ENCODE data around the gene BATF. TPM values are rescaled to one million over a fixed set of nuclear protein-coding genes. Genes with fewer than 3 reads are reported as not detected.

Gene BATF
- total RNA-seq, 1 donor from 2014 or later = not detected

DNA sequence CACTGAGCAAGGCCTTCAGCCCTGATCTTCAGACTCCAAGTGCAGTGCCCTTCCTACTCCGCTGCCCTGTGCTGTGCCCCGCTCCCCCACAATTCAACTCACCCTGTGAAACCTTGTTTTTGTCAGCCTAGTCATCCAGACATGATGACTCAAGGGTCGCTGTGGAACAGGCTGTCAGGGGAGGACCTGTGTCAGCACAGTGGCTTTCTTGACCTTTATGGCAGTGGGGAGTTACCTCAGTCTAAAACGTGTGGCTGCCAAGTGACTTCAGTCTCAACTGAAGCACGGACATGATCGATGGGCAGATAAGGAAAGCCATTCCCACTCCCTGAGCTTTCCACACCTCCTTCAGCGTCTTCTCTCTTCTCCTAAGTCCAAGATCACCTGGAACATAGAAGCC is 39.8 kb downstream of the BATF start:
- Mint-ChIP-seq H3K4me3 (no peak overlapping the region), H3K36me3 (ENCODE audit: low read depth) (no peaks in the 10 kb centered on the region), H3K27ac (ENCODE audit: unreplicated experiment) (peak overlapping the region; percentile 60), H3K4me1 (no peaks in the 10 kb centered on the region), H3K9me3 (peaks cover 3% of the 10 kb centered on the region), H3K27me3 (ENCODE audit: low read depth) (peaks cover 37% of the 10 kb centered on the region)
- TF ChIP-seq CTCF (conservative IDR thresholded peaks at IDR 0.05) = no peak
- DNase-seq (ENCODE audit: low read depth, low spot score) = no peak

DNA sequence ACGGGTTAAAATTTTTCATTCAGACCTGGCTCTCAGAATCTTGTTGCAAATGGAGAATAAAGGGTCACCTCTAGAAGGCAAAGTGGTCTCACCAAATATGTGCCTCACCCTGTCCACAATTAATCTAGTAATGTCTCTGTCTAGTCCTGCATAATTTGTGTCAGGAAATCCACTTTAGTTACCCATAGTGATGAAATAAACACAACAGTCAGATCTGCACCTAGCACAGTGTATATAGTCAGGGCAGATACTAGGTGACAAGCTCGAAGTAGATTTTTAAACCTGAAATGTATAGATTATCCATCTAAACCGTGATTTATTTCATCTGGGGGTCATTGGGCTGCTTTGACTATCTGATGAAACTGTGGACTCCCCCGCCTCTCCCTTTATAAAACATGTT is 40.2 kb downstream of the BATF start:
- Mint-ChIP-seq H3K27me3 (ENCODE audit: low read depth) (peaks cover 37% of the 10 kb centered on the region), H3K4me1 (no peaks in the 10 kb centered on the region), H3K27ac (ENCODE audit: unreplicated experiment) (no peak overlapping the region), H3K4me3 (no peak overlapping the region), H3K9me3 (peaks cover 3% of the 10 kb centered on the region), H3K36me3 (ENCODE audit: low read depth) (no peaks in the 10 kb centered on the region)
- DNase-seq (ENCODE audit: low read depth, low spot score) = no peak
- no peak for TF ChIP-seq CTCF (conservative IDR thresholded peaks at IDR 0.05)

GRCh38 chr14:75563931-75564330 is 41.7 kb downstream of the BATF start:
- H3K4me1 Mint-ChIP-seq = no peaks in the 10 kb centered on the region
- peaks cover 42% of the 10 kb centered on the region for H3K27me3 Mint-ChIP-seq (ENCODE audit: low read depth)
- H3K27ac Mint-ChIP-seq (ENCODE audit: unreplicated experiment) = no peak overlapping the region
- DNase-seq (ENCODE audit: low read depth, low spot score) = no peak
- no peak for TF ChIP-seq CTCF (conservative IDR thresholded peaks at IDR 0.05)
- no peaks in the 10 kb centered on the region for H3K36me3 Mint-ChIP-seq (ENCODE audit: low read depth)
- no peak overlapping the region for H3K4me3 Mint-ChIP-seq
- H3K9me3 Mint-ChIP-seq = no peaks in the 10 kb centered on the region

DNA sequence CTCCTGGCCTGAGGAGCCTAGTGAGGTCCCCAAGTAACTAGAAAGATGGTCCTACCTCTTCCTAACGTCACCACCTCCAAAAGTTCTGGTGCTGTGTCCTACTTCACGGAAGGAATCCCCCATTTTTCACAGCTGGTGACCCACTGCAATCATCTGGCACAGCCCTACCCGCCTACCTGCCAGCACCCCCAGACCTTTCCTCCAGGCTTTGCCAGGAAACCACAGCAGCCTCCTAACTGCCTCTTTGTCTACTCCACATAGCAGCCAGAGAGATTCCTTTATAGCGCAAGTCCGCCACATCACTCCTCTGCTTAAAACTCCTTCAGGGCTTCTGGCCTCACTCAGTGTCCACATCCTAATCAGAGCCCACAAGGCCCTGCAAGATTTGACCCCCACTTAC is 42.8 kb downstream of the BATF start:
- no peak overlapping the region for H3K27ac Mint-ChIP-seq (ENCODE audit: unreplicated experiment)
- H3K36me3 Mint-ChIP-seq (ENCODE audit: low read depth) = no peaks in the 10 kb centered on the region
- no peak for DNase-seq (ENCODE audit: low read depth, low spot score)
- H3K4me3 Mint-ChIP-seq = no peak overlapping the region
- no peaks in the 10 kb centered on the region for H3K4me1 Mint-ChIP-seq
- peaks cover 38% of the 10 kb centered on the region for H3K27me3 Mint-ChIP-seq (ENCODE audit: low read depth)
- no peak for TF ChIP-seq CTCF (conservative IDR thresholded peaks at IDR 0.05)
- no peaks in the 10 kb centered on the region for H3K9me3 Mint-ChIP-seq

DNA sequence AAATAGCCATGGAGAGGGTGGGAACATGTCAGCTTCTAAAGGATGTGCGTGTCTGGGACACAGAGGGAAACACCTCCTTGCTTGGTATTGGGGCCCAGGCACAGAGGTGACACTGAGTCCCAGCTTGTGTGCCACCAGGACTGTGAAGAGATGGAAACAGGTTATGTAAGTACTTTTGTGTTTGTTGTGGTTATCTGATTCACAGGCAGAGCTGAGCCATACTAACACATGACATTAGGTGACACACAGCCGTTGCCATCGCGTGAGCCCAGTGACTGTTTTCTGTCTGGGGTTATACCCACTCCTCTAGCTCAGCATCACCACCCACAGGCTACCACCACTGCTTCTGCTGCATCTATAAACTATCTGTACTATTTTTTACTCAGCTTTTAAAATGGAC is 44.1 kb downstream of the BATF start:
- no peak overlapping the region for H3K27ac Mint-ChIP-seq (ENCODE audit: unreplicated experiment)
- no peak overlapping the region for H3K4me3 Mint-ChIP-seq
- no peak for TF ChIP-seq CTCF (conservative IDR thresholded peaks at IDR 0.05)
- no peaks in the 10 kb centered on the region for H3K36me3 Mint-ChIP-seq (ENCODE audit: low read depth)
- no peak for DNase-seq (ENCODE audit: low read depth, low spot score)
- H3K27me3 Mint-ChIP-seq (ENCODE audit: low read depth) = peaks cover 28% of the 10 kb centered on the region
- no peaks in the 10 kb centered on the region for H3K4me1 Mint-ChIP-seq
- H3K9me3 Mint-ChIP-seq = no peaks in the 10 kb centered on the region

GRCh38 chr14:75566752-75567151 is 44.5 kb downstream of the BATF start:
- DNase-seq (ENCODE audit: low read depth, low spot score) = no peak
- Mint-ChIP-seq H3K4me3 (no peak overlapping the region), H3K27ac (ENCODE audit: unreplicated experiment) (no peak overlapping the region), H3K4me1 (no peaks in the 10 kb centered on the region), H3K36me3 (ENCODE audit: low read depth) (no peaks in the 10 kb centered on the region), H3K27me3 (ENCODE audit: low read depth) (peaks cover 29% of the 10 kb centered on the region), H3K9me3 (no peaks in the 10 kb centered on the region)
- no peak for TF ChIP-seq CTCF (conservative IDR thresholded peaks at IDR 0.05)
